ENCODE results near the gene TAPBP.

DNA sequence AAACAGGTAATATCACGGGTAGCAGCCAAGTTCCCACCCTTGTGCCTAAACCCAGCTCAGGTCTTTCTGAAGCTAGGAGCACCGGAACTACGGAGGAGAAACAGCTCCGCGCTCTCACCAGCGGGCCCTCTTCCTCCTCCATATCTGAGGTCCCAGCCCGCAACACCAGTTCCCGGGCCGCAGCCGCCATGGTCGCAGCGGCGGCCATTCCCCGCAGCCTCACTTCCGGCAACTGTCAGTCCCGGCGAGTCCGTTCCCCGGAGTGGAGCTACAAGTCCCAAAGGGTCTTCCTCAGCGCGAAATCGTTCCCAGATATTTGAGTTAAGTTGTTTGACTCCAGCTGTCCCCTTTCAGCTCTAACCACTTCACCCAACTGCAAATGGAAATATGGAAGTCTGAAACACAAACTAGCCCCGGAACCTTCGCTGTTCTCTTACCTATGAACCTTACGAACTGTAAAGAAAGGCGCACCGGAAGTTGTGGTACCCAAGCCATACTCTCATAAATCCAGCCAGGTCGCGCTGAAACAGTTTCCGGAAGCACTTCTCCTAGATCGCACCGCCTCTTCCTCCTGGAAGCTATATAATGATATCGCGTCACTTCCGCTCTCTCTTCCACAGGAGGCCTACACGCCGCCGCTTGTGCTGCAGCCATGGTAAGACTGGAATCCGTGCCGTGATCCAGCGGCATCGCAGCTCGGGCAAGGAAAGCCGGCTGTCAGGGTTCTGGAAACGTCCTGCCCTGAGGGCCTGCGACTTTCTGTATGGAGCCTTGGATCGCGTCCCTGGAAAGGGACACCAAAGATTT lies 42.2 kb downstream of the TAPBP start, which contains the start of the genes RPS18 and VPS52:
- TF ChIP-seq, protein P1, sequence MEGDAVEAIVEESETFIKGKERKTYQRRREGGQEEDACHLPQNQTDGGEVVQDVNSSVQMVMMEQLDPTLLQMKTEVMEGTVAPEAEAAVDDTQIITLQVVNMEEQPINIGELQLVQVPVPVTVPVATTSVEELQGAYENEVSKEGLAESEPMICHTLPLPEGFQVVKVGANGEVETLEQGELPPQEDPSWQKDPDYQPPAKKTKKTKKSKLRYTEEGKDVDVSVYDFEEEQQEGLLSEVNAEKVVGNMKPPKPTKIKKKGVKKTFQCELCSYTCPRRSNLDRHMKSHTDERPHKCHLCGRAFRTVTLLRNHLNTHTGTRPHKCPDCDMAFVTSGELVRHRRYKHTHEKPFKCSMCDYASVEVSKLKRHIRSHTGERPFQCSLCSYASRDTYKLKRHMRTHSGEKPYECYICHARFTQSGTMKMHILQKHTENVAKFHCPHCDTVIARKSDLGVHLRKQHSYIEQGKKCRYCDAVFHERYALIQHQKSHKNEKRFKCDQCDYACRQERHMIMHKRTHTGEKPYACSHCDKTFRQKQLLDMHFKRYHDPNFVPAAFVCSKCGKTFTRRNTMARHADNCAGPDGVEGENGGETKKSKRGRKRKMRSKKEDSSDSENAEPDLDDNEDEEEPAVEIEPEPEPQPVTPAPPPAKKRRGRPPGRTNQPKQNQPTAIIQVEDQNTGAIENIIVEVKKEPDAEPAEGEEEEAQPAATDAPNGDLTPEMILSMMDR (conservative IDR thresholded peaks at IDR 0.05 in 1 of 2, IDR thresholded peaks at IDR 0.05 in 1 of 2; ENCODE audit: extremely low read depth in 1 of 2, insufficient read depth in 1 of 2, low read depth in 1 of 2, low read length in 2 of 2) = peak in 1 of 2 donors; percentile 5
- no peak for TF ChIP-seq EZH2 (IDR thresholded peaks at IDR 0.05; ENCODE audit: borderline replicate concordance, low read length)

Measured in mammary epithelial cell (primary cell).